ENCODE results near the gene DNAJC5. TPM values are rescaled to one million over a fixed set of nuclear protein-coding genes. Genes with fewer than 3 reads are reported as not detected.
A peak's percentile ranks its signal among the peaks of the same experiment; 100 is the strongest.

The DNAJC5 gene
- total RNA-seq, 4 donors from 2014 or later = 18.5 to 26.4 (median 22.5) TPM

DNA sequence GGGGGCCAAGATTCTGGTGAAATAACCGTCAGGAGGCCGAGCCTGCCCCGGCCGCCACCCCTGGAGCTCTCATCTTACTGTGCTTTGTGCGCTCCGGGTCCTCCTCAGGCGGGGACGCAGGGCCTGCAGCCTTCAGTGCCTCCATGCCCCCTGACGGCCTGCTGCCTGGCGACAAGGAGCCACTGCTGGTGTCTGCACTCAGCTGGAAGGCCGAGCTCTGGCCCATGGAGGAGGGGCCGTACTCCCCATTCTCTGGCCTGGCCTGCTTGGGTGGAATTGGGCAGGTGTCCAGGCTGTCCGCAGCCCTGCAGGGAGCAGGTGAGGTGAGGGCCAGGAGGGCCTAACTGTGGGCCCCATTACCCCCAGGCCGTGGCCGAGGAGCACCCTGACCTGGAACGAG, 69.5 kb downstream of the DNAJC5 start:
- no peaks in the 10 kb centered on the region for H3K9me3 ChIP-seq
- in situ Hi-C loops (cut with MboI; ENCODE audit: low sequenced_read_pairs in 4 of 4) = no loop called here
- peaks cover 0 to 51% of the 10 kb centered on the region in 2 donors for H3K36me3 ChIP-seq
- peaks cover 8 to 9% of the 10 kb centered on the region in 2 donors for H3K4me1 ChIP-seq
- ATAC-seq (no peak), DNase-seq (no peak)
- H3K27me3 ChIP-seq = no peaks in the 10 kb centered on the region
- TF ChIP-seq CTCF (IDR thresholded peaks at IDR 0.05 in 4 of 5, conservative IDR thresholded peaks at IDR 0.05 in 1 of 5) (no peak), POLR2A (IDR thresholded peaks at IDR 0.05) (no peak)
- no peak overlapping the region for H3K4me3 ChIP-seq
- intact Hi-C loops (cut with DNase I; ENCODE audit: low total_unique reads) = no loop called here
- H3K27ac ChIP-seq = no peak overlapping the region

GRCh38 chr20:63966172-63966943, 71.4 kb downstream of the DNAJC5 start:
- no peak for DNase-seq
- no peak for ATAC-seq
- no peak overlapping the region for H3K4me3 ChIP-seq
- H3K27ac ChIP-seq = no peak overlapping the region
- H3K27me3 ChIP-seq = no peaks in the 10 kb centered on the region
- no peak for TF ChIP-seq CTCF (IDR thresholded peaks at IDR 0.05 in 4 of 5, conservative IDR thresholded peaks at IDR 0.05 in 1 of 5)
- no peak for TF ChIP-seq POLR2A (IDR thresholded peaks at IDR 0.05)
- in situ Hi-C loops (cut with MboI; ENCODE audit: low sequenced_read_pairs in 4 of 4) (no loop called here), intact Hi-C loops (cut with DNase I; ENCODE audit: low total_unique reads) (no loop called here)
- no peaks in the 10 kb centered on the region for H3K9me3 ChIP-seq
- H3K4me1 ChIP-seq = peaks cover 8 to 9% of the 10 kb centered on the region in 2 donors
- peaks cover 0 to 42% of the 10 kb centered on the region in 2 donors for H3K36me3 ChIP-seq

DNA sequence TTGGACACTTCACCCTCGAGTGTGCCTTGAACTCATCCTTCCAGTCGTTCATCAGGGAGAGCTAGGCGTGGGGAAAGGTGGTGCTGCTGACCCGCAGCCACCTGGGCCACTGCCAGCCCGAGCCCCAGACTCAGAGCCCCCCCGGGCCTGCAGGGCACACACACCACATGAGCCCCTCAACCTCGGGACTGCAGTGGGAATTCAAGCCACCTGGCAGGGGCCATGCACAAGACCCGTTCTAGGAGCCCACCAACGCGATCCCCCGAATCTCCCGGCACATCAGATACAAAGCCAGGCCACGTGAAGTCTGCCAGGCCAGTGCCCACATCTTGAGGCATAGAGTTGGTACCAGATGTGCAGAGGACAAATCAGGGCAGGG, 72.0 kb downstream of the DNAJC5 start:
- Histone ChIP-seq H3K4me3 (no peak overlapping the region), H3K9me3 (no peaks in the 10 kb centered on the region), H3K36me3 (peaks cover 0 to 37% of the 10 kb centered on the region in 2 donors), H3K27me3 (no peaks in the 10 kb centered on the region), H3K27ac (no peak overlapping the region), H3K4me1 (peaks cover 9 to 10% of the 10 kb centered on the region in 2 donors)
- in situ Hi-C loops (cut with MboI; ENCODE audit: low sequenced_read_pairs in 4 of 4) = no loop called here
- TF ChIP-seq POLR2A (IDR thresholded peaks at IDR 0.05) = no peak
- intact Hi-C loops (cut with DNase I; ENCODE audit: low total_unique reads) = no loop called here
- ATAC-seq (no peak), DNase-seq (no peak)

GRCh38 chr20:63967330-63968135, 72.6 kb downstream of the DNAJC5 start:
- TF ChIP-seq CTCF (IDR thresholded peaks at IDR 0.05 in 4 of 5, conservative IDR thresholded peaks at IDR 0.05 in 1 of 5) (no peak), POLR2A (IDR thresholded peaks at IDR 0.05) (no peak)
- Histone ChIP-seq H3K9me3 (no peaks in the 10 kb centered on the region), H3K36me3 (peaks cover 0 to 32% of the 10 kb centered on the region in 2 donors), H3K27ac (no peak overlapping the region), H3K4me3 (no peak overlapping the region), H3K4me1 (peaks cover 9 to 11% of the 10 kb centered on the region in 2 donors), H3K27me3 (no peaks in the 10 kb centered on the region)
- peak in 1 of 2 donors; percentile 10 for DNase-seq
- intact Hi-C loops (cut with DNase I; ENCODE audit: low total_unique reads) = no loop called here
- ATAC-seq = no peak
- in situ Hi-C loops (cut with MboI; ENCODE audit: low sequenced_read_pairs in 4 of 4) = no loop called here
